Neuronal stem cell (in vitro differentiated cells): Measurements from ENCODE around the gene FAM177B.

Source experiments
- DNase-seq: peaks from one replicate; pipeline ENCODE4 v3.0.0-alpha.2; 2013; ENCODE audit warnings: low spot score
- H2AFZ ChIP-seq: one replicate; pipeline ENCODE4 v1.6.1; 2013; ENCODE audit warnings: mild to moderate bottlenecking, low read length, inconsistent platforms
- H2AK5ac ChIP-seq: 2 replicates; pipeline ENCODE4 v1.6.1; 2013; ENCODE audit warnings: low read depth, mild to moderate bottlenecking, inconsistent platforms, low read length, moderate library complexity, mixed read lengths
- H2BK120ac ChIP-seq: 2 replicates; pipeline ENCODE4 v1.6.1; 2013; ENCODE audit warnings: low read depth, mild to moderate bottlenecking, inconsistent platforms, low read length, moderate library complexity, mixed read lengths
- H2BK12ac ChIP-seq: one replicate; pipeline ENCODE4 v1.6.1; 2013; ENCODE audit warnings: low read length, inconsistent platforms
- H2BK15ac ChIP-seq: 2 replicates; pipeline ENCODE4 v1.6.1; 2013; ENCODE audit warnings: mild to moderate bottlenecking, low read length, inconsistent platforms, mixed read lengths
- H2BK5ac ChIP-seq: one replicate; pipeline ENCODE4 v1.6.1; 2013; ENCODE audit warnings: inconsistent platforms, mild to moderate bottlenecking, low read length, moderate library complexity
- H3K14ac ChIP-seq: one replicate; pipeline ENCODE4 v1.6.1; 2013; ENCODE audit warnings: low read length, inconsistent platforms
- H3K18ac ChIP-seq: 2 replicates; pipeline ENCODE4 v1.6.1; 2013; ENCODE audit warnings: low read length, inconsistent platforms
- H3K23ac ChIP-seq: 2 replicates; pipeline ENCODE4 v1.6.1; 2013; ENCODE audit warnings: low read depth, mild to moderate bottlenecking, mixed read lengths, low read length, inconsistent platforms; ENCODE audit not compliant: poor library complexity
- H3K27ac ChIP-seq: replicated peaks from 3 replicates; pipeline ENCODE4 v1.5.1; 2013; ENCODE audit warnings: low read length, inconsistent platforms
- H3K27me3 ChIP-seq, 3 experiments: 2 replicates each; pipeline ENCODE4 v1.6.1; 2013; ENCODE audit warnings: low read length in 3 of 3, mild to moderate bottlenecking in 2 of 3, inconsistent platforms in 1 of 3, low read depth in 1 of 3, mixed read lengths in 1 of 3, moderate library complexity in 1 of 3; ENCODE audit not compliant: control insufficient read depth in 3 of 3, insufficient read depth in 3 of 3
- H3K36me3 ChIP-seq, 2 donors: replicated peaks in 1 of 2; 2 replicates each; pipeline ENCODE4 v1.6.1; 2013; ENCODE audit warnings: low read length in 2 of 2; ENCODE audit not compliant: control insufficient read depth in 2 of 2, insufficient read depth in 2 of 2
- H3K4ac ChIP-seq: 2 replicates; pipeline ENCODE4 v1.6.1; 2013; ENCODE audit warnings: inconsistent platforms, mild to moderate bottlenecking, low read length, moderate library complexity
- H3K4me1 ChIP-seq, 2 donors: 1 replicate in 1 of 2; 2 replicates in 1 of 2; pipeline ENCODE4 v1.6.1; 2013; ENCODE audit warnings: low read length in 2 of 2, low read depth in 1 of 2; ENCODE audit not compliant: control insufficient read depth in 2 of 2, insufficient read depth in 1 of 2
- H3K4me2 ChIP-seq: one replicate; pipeline ENCODE4 v1.6.1; 2013; ENCODE audit warnings: mild to moderate bottlenecking, low read length, inconsistent platforms; ENCODE audit not compliant: insufficient read depth, poor library complexity, severe bottlenecking
- H3K4me3 ChIP-seq, 2 donors: 2 replicates each; pipeline ENCODE4 v1.5.1; 2013; ENCODE audit warnings: low read length in 2 of 2, mild to moderate bottlenecking in 2 of 2, inconsistent platforms in 1 of 2, moderate library complexity in 1 of 2
- H3K79me1 ChIP-seq: one replicate; pipeline ENCODE4 v1.6.1; 2013; ENCODE audit warnings: low read depth, mild to moderate bottlenecking, inconsistent platforms, low read length, moderate library complexity
- H3K9ac ChIP-seq: one replicate; pipeline ENCODE4 v1.6.1; 2013; ENCODE audit warnings: mild to moderate bottlenecking, low read depth, low read length, inconsistent platforms; ENCODE audit not compliant: poor library complexity
- H3K9me3 ChIP-seq, 2 donors: replicated peaks in 1 of 2; 2 replicates each; pipeline versions ENCODE3 to v1.6.1; 2013; ENCODE audit warnings: low read length in 2 of 2, mild to moderate bottlenecking in 2 of 2, inconsistent platforms in 1 of 2, low read depth in 1 of 2, mixed read lengths in 1 of 2, moderate library complexity in 1 of 2; ENCODE audit not compliant: control insufficient read depth in 2 of 2, insufficient read depth in 1 of 2
- H4K8ac ChIP-seq: one replicate; pipeline ENCODE4 v1.6.1; 2013; ENCODE audit warnings: low read depth, mild to moderate bottlenecking, inconsistent platforms, low read length, moderate library complexity
- H4K91ac ChIP-seq: one replicate; pipeline ENCODE4 v1.6.1; 2013; ENCODE audit warnings: low read length, low read depth, mild to moderate bottlenecking, inconsistent platforms; ENCODE audit not compliant: poor library complexity
- WGBS, 2 donors: extraction: QIAGEN DNeasy Blood & Tissue Kit; methylation state at CpG; one replicate each; pipeline ENCODE4 v1.1.7; 2013; ENCODE audit warnings: missing lambda C conversion rate in 2 of 2, mixed read lengths in 1 of 2; ENCODE audit not compliant: insufficient read length in 2 of 2, insufficient replicate concordance in 1 of 2; ENCODE audit errors: extremely low coverage in 2 of 2; 5-methylcytosine and 5-hydroxymethylcytosine counted together

FAM177B gene

GRCh38 chr1:222772996-222773379, 36.0 kb downstream of the FAM177B start:
- H3K27me3 ChIP-seq, result no peaks in the 10 kb centered on the region
- H2BK5ac ChIP-seq, result no peak overlapping the region
- H2AK5ac ChIP-seq, result no peak overlapping the region
- no peak overlapping the region for H4K91ac ChIP-seq
- no peak overlapping the region for H2BK12ac ChIP-seq
- peaks cover 0 to 5% of the 10 kb centered on the region in 2 donors for H3K9me3 ChIP-seq
- no peaks in the 10 kb centered on the region for H3K79me1 ChIP-seq
- H3K4me2 ChIP-seq, result no peak overlapping the region
- H3K36me3 ChIP-seq, result no peaks in the 10 kb centered on the region
- H4K8ac ChIP-seq, result no peak overlapping the region
- H2BK120ac ChIP-seq, result no peak overlapping the region
- H2BK15ac ChIP-seq, result no peak overlapping the region
- H3K4me3 ChIP-seq, result no peak overlapping the region
- no peaks in the 10 kb centered on the region for H3K4me1 ChIP-seq
- H3K9ac ChIP-seq, result no peak overlapping the region
- no CpG with 5 or more reads among the region's 4 CpGs for WGBS, 2 donors
- H3K4ac ChIP-seq, result no peak overlapping the region
- H2AFZ ChIP-seq, result no peak overlapping the region
- H3K14ac ChIP-seq, result no peak overlapping the region
- H3K27ac ChIP-seq, result no peak overlapping the region
- no peak overlapping the region for H3K23ac ChIP-seq
- DNase-seq, result no peak
- no peak overlapping the region for H3K18ac ChIP-seq

- no peaks in the 10 kb centered on the region for H3K4me1 ChIP-seq
- H2BK12ac ChIP-seq, result no peak overlapping the region
- H3K4me2 ChIP-seq, result no peak overlapping the region
- H4K8ac ChIP-seq, result no peak overlapping the region
- H3K23ac ChIP-seq, result no peak overlapping the region
- H2BK5ac ChIP-seq, result no peak overlapping the region
- H2AK5ac ChIP-seq, result no peak overlapping the region
- H3K9me3 ChIP-seq, result no peaks in the 10 kb centered on the region
- H3K36me3 ChIP-seq, result no peaks in the 10 kb centered on the region
- H3K9ac ChIP-seq, result no peak overlapping the region
- no peak overlapping the region for H4K91ac ChIP-seq
- no peak overlapping the region for H2AFZ ChIP-seq
- no peaks in the 10 kb centered on the region for H3K79me1 ChIP-seq
- H3K4me3 ChIP-seq, result no peak overlapping the region
- no peaks in the 10 kb centered on the region for H3K27me3 ChIP-seq
- no peak overlapping the region for H2BK120ac ChIP-seq
- no peak overlapping the region for H3K27ac ChIP-seq
- no peak for DNase-seq
- WGBS, 2 donors, result no CpG with 5 or more reads among the region's 1 CpG
- no peak overlapping the region for H3K14ac ChIP-seq
- H3K4ac ChIP-seq, result no peak overlapping the region
- H2BK15ac ChIP-seq, result no peak overlapping the region
- H3K18ac ChIP-seq, result no peak overlapping the region
These were observed 40.5 kb downstream of the FAM177B start for GRCh38 chr1:222777463-222777862.

GRCh38 chr1:222777977-222778376, 41.0 kb downstream of the FAM177B start:
- Histone ChIP-seq H4K8ac (no peak overlapping the region), H3K36me3 (no peaks in the 10 kb centered on the region), H3K9ac (no peak overlapping the region), H3K18ac (no peak overlapping the region), H2BK5ac (no peak overlapping the region), H2BK120ac (no peak overlapping the region), H3K4me3 (no peak overlapping the region), H2AK5ac (no peak overlapping the region), H3K27me3 (no peaks in the 10 kb centered on the region), H2BK15ac (no peak overlapping the region), H2BK12ac (no peak overlapping the region), H2AFZ (no peak overlapping the region), H3K23ac (no peak overlapping the region), H3K4ac (no peak overlapping the region), H3K4me1 (no peaks in the 10 kb centered on the region), H3K4me2 (no peak overlapping the region), H4K91ac (no peak overlapping the region), H3K79me1 (no peaks in the 10 kb centered on the region), H3K14ac (no peak overlapping the region), H3K27ac (no peak overlapping the region), H3K9me3 (no peaks in the 10 kb centered on the region)
- no CpG with 5 or more reads among the region's 2 CpGs for WGBS, 2 donors
- DNase-seq, result no peak

GRCh38 chr1:222781251-222781650, 44.2 kb downstream of the FAM177B start:
- WGBS, 2 donors, result no CpG with 5 or more reads among the region's 4 CpGs

More at GRCh38 chr1:222781251-222781650, 44.2 kb downstream of the FAM177B start:
- Histone ChIP-seq H2BK15ac (no peak overlapping the region), H4K8ac (no peak overlapping the region), H3K36me3 (no peaks in the 10 kb centered on the region), H3K23ac (no peak overlapping the region), H3K18ac (no peak overlapping the region), H3K9me3 (no peaks in the 10 kb centered on the region), H4K91ac (no peak overlapping the region), H3K27me3 (peaks cover 0 to 11% (median 0%) of the 10 kb centered on the region in 3 experiments), H3K4me2 (no peak overlapping the region), H3K14ac (no peak overlapping the region), H2BK5ac (no peak overlapping the region), H3K27ac (no peak overlapping the region), H3K4ac (no peak overlapping the region), H3K79me1 (no peaks in the 10 kb centered on the region), H3K9ac (no peak overlapping the region), H3K4me3 (no peak overlapping the region), H3K4me1 (no peaks in the 10 kb centered on the region), H2AK5ac (no peak overlapping the region), H2BK120ac (no peak overlapping the region), H2BK12ac (no peak overlapping the region), H2AFZ (no peak overlapping the region)
- DNase-seq, result no peak
